ENCODE results near the gene ERC2. TPM values are rescaled to one million over a fixed set of nuclear protein-coding genes. Genes with fewer than 3 reads are reported as not detected.

Gene ERC2

DNA sequence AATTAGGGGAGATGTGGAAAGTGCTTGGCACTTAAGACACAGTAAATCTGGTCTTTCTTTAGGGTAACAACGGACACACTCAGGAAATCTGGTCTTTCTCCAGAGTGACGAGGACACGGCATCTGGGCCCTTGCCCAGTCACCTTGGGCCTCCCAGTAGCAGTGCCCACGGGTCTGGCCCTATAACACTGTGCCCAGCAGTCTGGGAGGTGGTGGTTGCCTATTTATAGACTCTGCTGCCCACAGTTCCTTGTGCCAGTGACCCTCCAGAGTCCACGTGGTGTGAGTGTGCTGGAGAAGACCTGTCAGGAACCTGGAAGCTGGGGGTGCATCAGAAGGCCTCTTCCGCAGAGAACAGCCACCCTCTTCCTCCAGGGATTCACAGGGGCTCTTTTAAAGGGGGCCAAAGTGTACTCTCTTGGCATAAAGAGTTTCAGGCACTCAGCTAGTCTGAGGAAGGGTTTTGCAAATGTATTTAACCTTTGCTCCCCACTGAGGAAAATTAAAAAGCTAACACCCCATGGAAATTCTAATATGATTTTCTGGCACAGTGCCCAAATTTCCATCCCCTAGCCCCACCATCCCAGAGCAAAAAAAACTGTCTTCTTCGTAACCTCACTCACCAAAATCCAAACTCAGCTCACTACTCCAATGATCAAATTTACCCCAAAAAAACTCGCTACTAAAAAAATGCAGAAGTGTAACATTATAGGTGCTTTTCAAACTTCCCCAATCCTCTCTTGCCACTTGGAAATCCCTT, 996.6 kb downstream of the ERC2 start:
- Histone ChIP-seq H3K9ac (ENCODE audit: low read depth, low read length) (no peak overlapping the region), H3K9me3 (replicated peaks; ENCODE audit: low read length) (no peaks in the 10 kb centered on the region), H3K4me1 (ENCODE audit: control insufficient read depth, insufficient read depth, low read length) (peaks cover 33% of the 10 kb centered on the region), H3K36me3 (ENCODE audit: insufficient read depth, low read length) (peaks cover 85% of the 10 kb centered on the region), H3K4me3 (ENCODE audit: low read length) (no peak overlapping the region), H3K4me2 (ENCODE audit: low read length) (no peak overlapping the region), H3K27me3 (ENCODE audit: control insufficient read depth, insufficient read depth, low read length) (no peaks in the 10 kb centered on the region)

DNA sequence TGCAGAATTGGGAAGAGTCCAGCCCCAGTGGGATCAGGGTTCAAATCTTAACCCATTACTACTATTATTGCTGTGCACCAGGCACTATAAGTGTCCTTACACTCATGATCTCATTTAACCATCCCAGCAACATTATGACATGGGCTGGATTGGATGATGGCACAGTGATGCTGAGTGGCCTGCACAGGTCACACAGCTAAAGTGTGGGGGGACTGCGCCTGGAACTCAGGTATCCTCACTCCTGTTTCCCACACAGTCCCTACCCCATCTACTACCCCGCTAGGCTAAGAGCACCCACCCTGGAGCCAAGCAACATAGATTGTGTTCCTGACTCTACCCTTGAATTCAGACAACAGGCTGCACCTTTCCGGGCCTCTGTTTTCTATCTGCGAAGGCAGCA, 997.2 kb downstream of the ERC2 start:
- H3K4me2 ChIP-seq (ENCODE audit: low read length), result no peak overlapping the region
- no peak overlapping the region for H3K9ac ChIP-seq (ENCODE audit: low read depth, low read length)
- H3K4me1 ChIP-seq (ENCODE audit: control insufficient read depth, insufficient read depth, low read length), result peaks cover 33% of the 10 kb centered on the region
- H3K36me3 ChIP-seq (ENCODE audit: insufficient read depth, low read length), result peaks cover 86% of the 10 kb centered on the region
- no peak overlapping the region for H3K4me3 ChIP-seq (ENCODE audit: low read length)
- H3K9me3 ChIP-seq (replicated peaks; ENCODE audit: low read length), result no peaks in the 10 kb centered on the region
- no peaks in the 10 kb centered on the region for H3K27me3 ChIP-seq (ENCODE audit: control insufficient read depth, insufficient read depth, low read length)

- H3K4me1 ChIP-seq (ENCODE audit: control insufficient read depth, insufficient read depth, low read length), result peaks cover 32% of the 10 kb centered on the region
- H3K4me3 ChIP-seq (ENCODE audit: low read length), result no peak overlapping the region
- H3K4me2 ChIP-seq (ENCODE audit: low read length), result no peak overlapping the region
- no peak overlapping the region for H3K9ac ChIP-seq (ENCODE audit: low read depth, low read length)
- H3K27me3 ChIP-seq (ENCODE audit: control insufficient read depth, insufficient read depth, low read length), result no peaks in the 10 kb centered on the region
- peaks cover 87% of the 10 kb centered on the region for H3K36me3 ChIP-seq (ENCODE audit: insufficient read depth, low read length)
- H3K9me3 ChIP-seq (replicated peaks; ENCODE audit: low read length), result no peaks in the 10 kb centered on the region
Measured at GRCh38 chr3:55469957-55470526, 998.2 kb downstream of the ERC2 start.

DNA sequence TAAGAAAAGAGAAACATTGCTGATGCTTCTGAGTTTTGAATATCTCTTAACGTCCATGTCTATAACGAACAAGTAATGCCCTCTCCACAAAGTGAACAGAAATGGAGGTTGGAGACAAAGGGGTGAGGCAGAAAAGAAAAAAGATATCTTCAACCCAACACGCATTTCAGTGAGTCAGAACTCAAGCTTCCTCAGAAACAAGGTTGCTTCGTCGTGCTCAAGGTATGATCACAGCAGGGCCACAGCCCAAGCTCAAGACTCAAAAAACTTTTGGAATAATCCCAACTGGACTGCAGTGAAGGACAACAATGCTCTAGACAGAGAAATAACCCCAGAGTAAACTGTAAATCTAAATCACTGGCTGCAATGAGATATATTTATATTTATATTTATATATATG, 1000.0 kb downstream of the ERC2 start:
- Histone ChIP-seq H3K4me1 (ENCODE audit: control insufficient read depth, insufficient read depth, low read length) (peaks cover 32% of the 10 kb centered on the region), H3K27me3 (ENCODE audit: control insufficient read depth, insufficient read depth, low read length) (no peaks in the 10 kb centered on the region), H3K9me3 (replicated peaks; ENCODE audit: low read length) (no peaks in the 10 kb centered on the region), H3K4me2 (ENCODE audit: low read length) (no peak overlapping the region), H3K4me3 (ENCODE audit: low read length) (no peak overlapping the region), H3K9ac (ENCODE audit: low read depth, low read length) (peak overlapping the region; percentile 68), H3K36me3 (ENCODE audit: insufficient read depth, low read length) (peaks cover 76% of the 10 kb centered on the region)

- Histone ChIP-seq H3K9me3 (replicated peaks; ENCODE audit: low read length) (no peaks in the 10 kb centered on the region), H3K4me2 (ENCODE audit: low read length) (peak overlapping the region; percentile 47), H3K27me3 (ENCODE audit: control insufficient read depth, insufficient read depth, low read length) (no peaks in the 10 kb centered on the region), H3K9ac (ENCODE audit: low read depth, low read length) (peak overlapping the region; percentile 68), H3K4me1 (ENCODE audit: control insufficient read depth, insufficient read depth, low read length) (peaks cover 35% of the 10 kb centered on the region), H3K36me3 (ENCODE audit: insufficient read depth, low read length) (peaks cover 65% of the 10 kb centered on the region), H3K4me3 (ENCODE audit: low read length) (no peak overlapping the region)
Measured at GRCh38 chr3:55467099-55467498, 1001.2 kb downstream of the ERC2 start.

- Histone ChIP-seq H3K4me1 (ENCODE audit: control insufficient read depth, insufficient read depth, low read length) (peaks cover 40% of the 10 kb centered on the region), H3K4me3 (ENCODE audit: low read length) (no peak overlapping the region), H3K27me3 (ENCODE audit: control insufficient read depth, insufficient read depth, low read length) (no peaks in the 10 kb centered on the region), H3K4me2 (ENCODE audit: low read length) (peak overlapping the region; percentile 47), H3K36me3 (ENCODE audit: insufficient read depth, low read length) (peaks cover 59% of the 10 kb centered on the region), H3K9me3 (replicated peaks; ENCODE audit: low read length) (no peaks in the 10 kb centered on the region), H3K9ac (ENCODE audit: low read depth, low read length) (peak overlapping the region; percentile 3)
Measured at GRCh38 chr3:55466526-55466925, 1001.7 kb downstream of the ERC2 start.

GRCh38 chr3:55461896-55462295, 1006.4 kb downstream of the ERC2 start:
- H3K4me1 ChIP-seq (ENCODE audit: control insufficient read depth, insufficient read depth, low read length), result peaks cover 21% of the 10 kb centered on the region
- no peak overlapping the region for H3K4me3 ChIP-seq (ENCODE audit: low read length)
- H3K9ac ChIP-seq (ENCODE audit: low read depth, low read length), result no peak overlapping the region
- no peaks in the 10 kb centered on the region for H3K9me3 ChIP-seq (replicated peaks; ENCODE audit: low read length)
- peaks cover 21% of the 10 kb centered on the region for H3K36me3 ChIP-seq (ENCODE audit: insufficient read depth, low read length)
- no peak overlapping the region for H3K4me2 ChIP-seq (ENCODE audit: low read length)
- H3K27me3 ChIP-seq (ENCODE audit: control insufficient read depth, insufficient read depth, low read length), result no peaks in the 10 kb centered on the region

GRCh38 chr3:55459838-55460237, 1008.4 kb downstream of the ERC2 start:
- Histone ChIP-seq H3K36me3 (ENCODE audit: insufficient read depth, low read length) (peaks cover under 1% of the 10 kb centered on the region), H3K4me2 (ENCODE audit: low read length) (no peak overlapping the region), H3K4me3 (ENCODE audit: low read length) (no peak overlapping the region), H3K4me1 (ENCODE audit: control insufficient read depth, insufficient read depth, low read length) (peaks cover 21% of the 10 kb centered on the region), H3K9ac (ENCODE audit: low read depth, low read length) (no peak overlapping the region), H3K27me3 (ENCODE audit: control insufficient read depth, insufficient read depth, low read length) (no peaks in the 10 kb centered on the region), H3K9me3 (replicated peaks; ENCODE audit: low read length) (no peaks in the 10 kb centered on the region)

Small RNA genes within 50 kb of the gene (small RNA-seq; reads per million reads assigned to genes)
- gene MIR3938, result 0.28 reads per million
- not detected for gene RNA5SP133
